ENCODE measurements around the gene CEP89.
"Not testable (repeated sequence)": the region's sequence is repeated elsewhere in the genome, so short reads cannot be mapped to it uniquely, and the experiment has no call there.

Gene CEP89

GRCh38 chr19:32971715-32972540, at the start of gene CEP89, which contains the start of gene FAAP24:
Gene CEP89 (minus strand): TSS chr19:32971958. CDS start chr19:32971874, 84 bp downstream.
Gene FAAP24 (plus strand): TSS chr19:32972242. CDS start chr19:32973197, 955 bp downstream.
- DNase-seq (ENCODE audit: low spot score), result peak; percentile 100

GRCh38 chr19:33010891-33011290, 39.1 kb upstream of the CEP89 start:
- DNase-seq (ENCODE audit: low spot score), result not testable (repeated sequence)

- no peak for DNase-seq (ENCODE audit: low spot score)
Observed at GRCh38 chr19:33008738-33009137, 37.0 kb upstream of the CEP89 start.

GRCh38 chr19:33005440-33005839, 33.7 kb upstream of the CEP89 start:
- DNase-seq (ENCODE audit: low spot score), result no peak

- not testable (repeated sequence) for DNase-seq (ENCODE audit: low spot score)
Observed at GRCh38 chr19:33003424-33004024, 31.8 kb upstream of the CEP89 start.

- DNase-seq (ENCODE audit: low spot score), result not testable (repeated sequence)
Observed at GRCh38 chr19:33002126-33002865, 30.5 kb upstream of the CEP89 start.

GRCh38 chr19:33000910-33001309, 29.2 kb upstream of the CEP89 start:
- no peak for DNase-seq (ENCODE audit: low spot score)

GRCh38 chr19:33000510-33000909, 28.8 kb upstream of the CEP89 start:
- no peak for DNase-seq (ENCODE audit: low spot score)

- DNase-seq (ENCODE audit: low spot score), result no peak
Observed at GRCh38 chr19:32998722-32999121, 27.0 kb upstream of the CEP89 start.

- no peak for DNase-seq (ENCODE audit: low spot score)
Observed at GRCh38 chr19:32997716-32998355, 26.1 kb upstream of the CEP89 start.

- DNase-seq (ENCODE audit: low spot score), result not testable (repeated sequence)
Observed at GRCh38 chr19:32997061-32997464, 25.3 kb upstream of the CEP89 start.

GRCh38 chr19:32995966-32996365, 24.2 kb upstream of the CEP89 start:
- DNase-seq (ENCODE audit: low spot score), result not testable (repeated sequence)

- DNase-seq (ENCODE audit: low spot score), result no peak
Observed at GRCh38 chr19:32988724-32989123, 17.0 kb upstream of the CEP89 start.

GRCh38 chr19:32988254-32988653, 16.5 kb upstream of the CEP89 start:
- not testable (repeated sequence) for DNase-seq (ENCODE audit: low spot score)

GRCh38 chr19:32982488-32982887, 10.7 kb upstream of the CEP89 start:
- not testable (repeated sequence) for DNase-seq (ENCODE audit: low spot score)

- not testable (repeated sequence) for DNase-seq (ENCODE audit: low spot score)
Observed at GRCh38 chr19:32979807-32980206, 8.0 kb upstream of the CEP89 start.

- not testable (repeated sequence) for DNase-seq (ENCODE audit: low spot score)
Observed at GRCh38 chr19:32977813-32978212, 6.1 kb upstream of the CEP89 start.

GRCh38 chr19:32977280-32977679, 5.5 kb upstream of the CEP89 start:
- no peak for DNase-seq (ENCODE audit: low spot score)

- DNase-seq (ENCODE audit: low spot score), result peak; percentile 57
Observed at GRCh38 chr19:32976223-32976805, 4.6 kb upstream of the CEP89 start.

GRCh38 chr19:32971012-32971595, 654 bp downstream of the CEP89 start:
- DNase-seq (ENCODE audit: low spot score), result no peak

GRCh38 chr19:32969549-32969948, 2.2 kb downstream of the CEP89 start:
- DNase-seq (ENCODE audit: low spot score), result no peak

All from ecto neural progenitor cell (in vitro differentiated cells).